HS-5 (cell line): ENCODE data around the gene OR10V1.
"Not testable (repeated sequence)": the region's sequence is repeated elsewhere in the genome, so short reads cannot be mapped to it uniquely, and the experiment has no call there.

Experiments used
- DNase-seq: peaks from one replicate; pipeline ENCODE4 v3.0.0-alpha.2; 2012; ENCODE audit warnings: low read depth

The OR10V1 gene

DNA sequence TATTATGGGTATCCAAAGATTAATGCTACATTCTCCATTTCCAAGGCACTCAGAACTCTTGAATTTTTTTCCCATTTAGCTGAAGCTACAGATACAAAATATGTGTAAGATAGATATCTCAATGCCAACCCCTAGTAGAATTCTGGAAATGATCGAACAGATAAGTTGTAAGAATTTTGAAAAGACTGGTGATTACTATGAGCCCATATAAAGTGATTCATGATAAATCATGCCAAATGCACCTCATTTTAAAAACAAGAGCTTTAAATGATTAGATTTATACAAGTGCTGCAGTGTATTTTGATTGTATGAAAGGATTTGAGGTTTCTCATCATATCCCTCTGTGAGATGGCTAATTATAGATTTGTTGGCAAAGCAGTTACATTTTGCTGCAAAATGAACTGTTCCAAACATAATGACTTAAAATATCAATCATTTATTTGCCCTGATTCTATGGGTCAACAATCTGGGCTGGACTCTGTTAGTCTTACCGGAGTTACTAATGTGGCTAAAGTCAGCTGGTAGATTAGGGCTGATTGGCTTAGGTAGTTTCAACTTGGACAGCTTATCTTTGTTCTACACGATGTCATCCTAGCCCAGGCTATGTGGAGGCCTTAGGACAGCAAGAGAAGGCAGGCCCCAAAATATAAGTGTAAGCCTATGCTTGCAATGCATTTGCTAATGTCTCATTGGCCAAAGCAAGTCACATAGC, 3.4 kb downstream of the OR10V1 start:
- DNase-seq, result no peak

DNA sequence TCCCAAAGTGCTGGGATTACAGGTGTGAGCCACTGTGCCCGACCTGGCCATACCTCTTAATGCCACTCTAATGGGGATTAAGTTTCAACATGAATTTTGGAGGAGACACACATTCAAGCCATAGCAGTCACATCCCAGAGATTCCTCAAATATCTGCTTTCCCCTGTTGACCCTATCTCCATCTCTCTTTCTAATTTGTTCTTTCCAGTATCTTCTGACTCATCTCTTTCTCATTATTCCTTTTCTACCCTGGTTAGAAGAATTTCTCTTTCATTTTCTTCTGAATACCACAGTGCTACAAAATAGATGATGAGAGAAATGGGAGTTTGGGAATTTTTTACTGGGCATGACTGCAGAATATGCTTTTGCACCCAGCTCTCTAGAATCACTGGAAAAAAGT, 5.1 kb downstream of the OR10V1 start:
- no peak for DNase-seq

GRCh38 chr11:59707371-59707770, 6.3 kb downstream of the OR10V1 start:
- DNase-seq, result no peak

DNA sequence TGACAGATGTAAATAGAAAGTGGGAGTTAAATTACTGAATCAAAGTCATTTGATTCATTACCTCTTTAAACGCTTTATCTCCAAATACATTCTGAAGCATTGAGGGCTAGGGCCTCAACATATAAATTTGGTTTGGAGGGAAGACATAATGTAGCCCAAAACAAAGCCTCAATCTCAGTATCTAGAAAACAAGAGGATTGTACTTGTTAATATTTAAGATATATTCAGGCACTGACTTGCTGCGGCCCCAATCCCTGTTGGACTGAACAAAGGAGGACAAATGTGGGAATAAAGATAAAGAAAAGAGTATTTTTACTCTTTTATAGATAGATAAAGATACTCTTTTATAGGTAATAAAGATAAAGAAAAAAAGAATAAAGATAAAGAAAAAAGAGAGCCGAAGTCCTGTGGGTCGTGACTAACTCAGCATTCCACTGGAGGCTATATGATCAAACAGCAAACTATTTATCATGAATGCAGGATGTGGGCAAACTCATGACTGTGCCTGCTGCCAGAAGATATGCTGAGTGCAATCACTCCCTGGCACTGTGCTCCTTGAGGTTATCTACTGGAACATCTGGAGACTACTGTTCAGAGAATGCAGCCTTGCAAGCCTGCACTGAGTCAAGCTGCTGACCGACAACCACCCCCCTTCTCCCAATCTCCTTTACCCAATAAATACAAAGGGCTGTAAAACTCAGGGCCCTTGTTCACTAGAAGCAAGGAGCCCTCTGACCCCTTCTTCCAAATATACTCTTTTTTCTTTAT, 6.9 kb downstream of the OR10V1 start:
- peak; percentile 88 for DNase-seq

DNA sequence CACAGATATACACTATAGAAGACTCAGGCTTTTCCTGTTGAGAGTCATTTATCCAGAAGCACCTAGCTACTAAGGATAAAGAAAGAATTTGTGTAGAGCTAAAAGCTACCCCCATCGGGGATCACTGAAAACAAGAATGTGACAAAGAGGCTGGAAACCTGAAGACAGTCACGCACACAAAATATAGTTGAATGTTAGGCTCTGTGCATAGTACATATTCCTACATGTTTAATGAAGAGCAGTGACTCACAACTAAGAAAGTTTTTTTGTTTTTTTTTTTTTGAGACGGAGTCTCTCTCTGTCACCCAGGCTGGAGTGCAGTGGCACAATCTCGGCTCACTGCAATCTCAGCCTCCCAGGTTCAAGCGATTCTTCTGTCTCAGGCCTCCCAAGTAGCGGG, 8.4 kb downstream of the OR10V1 start:
- DNase-seq, result no peak

DNA sequence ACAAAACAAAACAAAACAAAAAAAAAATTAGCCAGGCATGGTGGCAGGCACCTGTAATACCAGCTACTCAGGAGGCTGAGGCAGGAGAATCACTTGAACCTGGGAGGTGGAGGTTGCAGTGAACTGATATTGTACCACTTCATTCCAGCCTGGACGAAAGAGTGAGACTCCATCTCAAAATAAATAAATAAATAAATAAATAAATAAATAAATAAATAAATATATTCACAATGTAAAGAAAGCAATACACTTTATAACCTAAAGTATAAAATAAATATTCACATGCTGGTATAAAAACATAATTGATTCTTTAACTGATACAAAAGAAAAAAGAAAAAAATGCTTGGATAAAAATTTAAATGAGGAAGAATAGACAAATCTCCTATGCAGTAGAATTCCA, 10.1 kb downstream of the OR10V1 start:
- not testable (repeated sequence) for DNase-seq

GRCh38 chr11:59700157-59700556, 13.5 kb downstream of the OR10V1 start:
- not testable (repeated sequence) for DNase-seq

DNA sequence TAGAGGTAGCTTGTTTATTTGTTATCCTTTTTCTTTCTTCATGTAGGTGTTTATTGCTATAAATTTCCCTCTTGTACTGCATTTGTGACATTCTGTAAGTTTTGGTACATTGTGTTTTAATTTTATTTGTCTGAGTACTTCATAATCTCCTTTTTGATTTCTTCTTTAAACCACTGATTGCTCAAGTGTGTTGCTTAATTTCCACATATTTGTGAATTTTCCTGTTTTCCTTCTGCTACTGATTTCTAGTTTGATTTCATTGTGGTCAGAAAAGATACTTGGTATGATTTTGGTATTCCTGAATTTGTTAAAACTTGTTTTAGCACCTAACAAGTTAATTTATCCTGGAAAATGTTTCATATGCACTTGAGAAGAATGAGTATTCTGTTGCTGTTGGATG, 15.1 kb downstream of the OR10V1 start:
- no peak for DNase-seq

- DNase-seq, result no peak
Observed at GRCh38 chr11:59692915-59693314, 20.7 kb downstream of the OR10V1 start.

GRCh38 chr11:59691156-59691555, 22.5 kb downstream of the OR10V1 start:
- DNase-seq, result no peak

GRCh38 chr11:59689015-59689414, 24.6 kb downstream of the OR10V1 start:
- DNase-seq, result no peak

DNA sequence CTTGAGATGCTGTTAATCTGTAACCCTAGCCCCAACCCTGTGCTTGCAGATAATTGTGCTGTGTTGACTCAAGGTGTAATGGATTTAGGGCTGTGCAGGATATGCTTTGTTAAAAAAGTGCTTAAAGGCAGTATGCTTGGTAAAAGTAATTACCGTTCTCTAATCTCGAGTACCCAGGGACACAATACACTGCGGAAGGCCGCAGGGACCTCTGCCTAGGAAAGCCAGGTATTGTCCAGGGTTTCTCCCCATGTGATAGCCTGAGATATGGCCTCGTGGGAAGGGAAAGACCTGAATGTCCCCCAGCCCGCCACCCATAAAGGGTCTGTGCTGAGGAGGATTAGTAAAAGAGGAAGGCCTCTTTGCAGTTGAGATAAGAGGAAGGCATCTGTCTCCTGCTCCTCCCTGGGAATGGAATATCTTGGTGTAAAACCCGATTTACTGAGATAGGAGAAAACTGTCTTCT, 32.4 kb downstream of the OR10V1 start:
- DNase-seq, result not testable (repeated sequence)

- DNase-seq, result peak; percentile 48
Observed at GRCh38 chr11:59680287-59681154, 33.1 kb downstream of the OR10V1 start.

- DNase-seq, result no peak
Observed at GRCh38 chr11:59679347-59679746, 34.3 kb downstream of the OR10V1 start.

- DNase-seq, result no peak
Observed at GRCh38 chr11:59678813-59679165, 34.9 kb downstream of the OR10V1 start.

- peak; percentile 20 for DNase-seq
Observed at GRCh38 chr11:59678118-59678812, 35.4 kb downstream of the OR10V1 start.

- no peak for DNase-seq
Observed at GRCh38 chr11:59676205-59676604, 37.4 kb downstream of the OR10V1 start.

DNA sequence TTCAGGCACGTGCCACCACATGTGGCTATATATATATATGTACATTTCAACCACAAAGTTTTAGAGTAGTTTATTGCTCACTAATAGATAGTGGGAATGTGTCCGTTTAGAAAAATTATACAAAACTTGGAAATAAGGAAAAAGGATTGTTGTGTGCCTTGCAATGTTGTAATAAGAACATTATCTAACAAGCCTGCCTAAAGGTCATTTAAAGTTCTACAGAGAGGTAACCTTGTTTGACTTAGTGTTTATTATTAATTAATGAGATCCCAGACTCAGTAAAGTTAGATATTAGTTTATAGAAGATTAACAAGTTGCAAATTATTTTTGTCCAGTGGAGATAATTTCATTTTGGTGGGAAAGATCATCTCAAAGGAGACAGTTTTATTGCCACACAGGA, 39.4 kb downstream of the OR10V1 start:
- no peak for DNase-seq

GRCh38 chr11:59673291-59673690, 40.4 kb downstream of the OR10V1 start:
- DNase-seq, result no peak

- DNase-seq, result no peak
Observed at GRCh38 chr11:59671471-59671870, 42.2 kb downstream of the OR10V1 start.

DNA sequence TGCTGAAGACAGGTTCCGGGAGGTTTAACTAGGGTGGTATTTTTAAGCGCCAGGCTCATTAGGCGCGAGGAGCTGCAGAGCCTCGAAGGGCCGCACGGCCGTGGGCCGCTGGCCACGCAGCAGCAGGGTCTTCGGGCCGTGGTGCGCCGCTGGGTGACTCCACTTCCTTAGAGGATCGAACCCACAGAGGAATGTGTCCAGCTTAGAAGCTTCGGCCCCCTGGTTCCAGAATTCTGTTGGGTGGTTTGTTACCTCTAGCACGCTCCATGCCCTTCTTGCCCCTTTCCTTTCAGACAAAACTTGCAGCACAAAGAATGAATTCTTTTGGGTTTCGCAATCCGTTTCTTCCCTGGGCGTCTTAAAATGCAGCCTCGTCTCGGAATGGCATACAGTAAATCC, 44.0 kb downstream of the OR10V1 start:
- peak; percentile 28 for DNase-seq
